Endothelial cell of umbilical vein (primary cell): ENCODE measurements around the gene USHBP1. TPM values are rescaled to one million over a fixed set of nuclear protein-coding genes. Genes with fewer than 3 reads are reported as not detected.

Experiments
- BruUV-seq: library from RNA; stranded (reverse); fragments of 400-500 nt; replicated peaks from 2 replicates; lab custom pipeline; 2021; lab: Mats Ljungman, UMichigan
- CTCF ChIA-PET: fragments of 300-600, 350-600 bp; sonication (Branson Sonifier 250); formaldehyde crosslinking; loops from one replicate; lab custom pipeline; 2021; ENCODE audit warnings: antibody characterized with exemption, inconsistent platforms; lab: Charles Lee
- POLR2A ChIA-PET: fragments of 300-600, 350-600 bp; sonication (Branson Sonifier 250); formaldehyde crosslinking; loops from one replicate; lab custom pipeline; 2021; ENCODE audit warnings: antibody characterized with exemption, inconsistent platforms; lab: Charles Lee
- DNase-seq: peaks from one replicate; pipeline ENCODE4 v3.0.0-alpha.2; 2011; ENCODE audit warnings: low read depth, low spot score
- FAIRE-seq: peaks from 2 replicates; lab custom pipeline; 2011; peaks lifted over from hg19 to GRCh38; lab: Jason Lieb, UNC
- H2AFZ ChIP-seq: 2 replicates; pipeline ENCODE4 v1.6.0; 2012; ENCODE audit warnings: low read depth, low read length, control low read depth, inconsistent platforms
- H3K27ac ChIP-seq: 2 replicates; pipeline ENCODE4 v1.5.1; 2011; ENCODE audit warnings: low read depth, mild to moderate bottlenecking, control low read depth, low read length, moderate library complexity; ENCODE audit not compliant: insufficient read depth
- H3K27me3 ChIP-seq, 2 experiments: 2 replicates each; pipeline versions ENCODE4 v1.6.0 to v1.6.1; 2011; ENCODE audit warnings: low read length in 2 of 2, mixed read lengths in 1 of 2; ENCODE audit not compliant: control insufficient read depth in 2 of 2, insufficient read depth in 2 of 2
- H3K36me3 ChIP-seq, 2 experiments: 2 replicates in 1 of 2; 3 replicates in 1 of 2; pipeline ENCODE4 v1.5.1; 2011; ENCODE audit warnings: low read length in 2 of 2, mild to moderate bottlenecking in 1 of 2, moderate library complexity in 1 of 2; ENCODE audit not compliant: control insufficient read depth in 2 of 2, insufficient read depth in 2 of 2; ENCODE audit errors: extremely low read depth in 1 of 2
- H3K4me1 ChIP-seq: 3 replicates; pipeline ENCODE4 v1.5.1; 2011; ENCODE audit warnings: mild to moderate bottlenecking, low read length; ENCODE audit not compliant: control insufficient read depth, insufficient read depth; ENCODE audit errors: extremely low read depth
- H3K4me2 ChIP-seq: 2 replicates; pipeline ENCODE4 v1.6.1; 2011; ENCODE audit warnings: low read length, control low read depth, mixed read lengths; ENCODE audit not compliant: insufficient read depth
- H3K4me3 ChIP-seq, 3 experiments: fragments of 200-600 bp in 1 of 3; sonication (generic), shearing (Covaris generic) in 1 of 3; replicated peaks in 1 of 3; 2 replicates each; pipeline ENCODE4 v1.5.1; 2011 to 2016; ENCODE audit warnings: control low read depth in 3 of 3, low read length in 3 of 3, mild to moderate bottlenecking in 2 of 3, inconsistent platforms in 1 of 3, low read depth in 1 of 3, moderate library complexity in 1 of 3; ENCODE audit not compliant: insufficient read depth in 1 of 3
- H3K79me2 ChIP-seq: 2 replicates; pipeline ENCODE4 v1.6.0; 2012; ENCODE audit warnings: low read length, inconsistent platforms; ENCODE audit not compliant: control insufficient read depth, insufficient read depth
- H3K9ac ChIP-seq: replicated peaks from 2 replicates; pipeline ENCODE3; 2011; ENCODE audit warnings: low read length, control low read depth; ENCODE audit not compliant: insufficient read depth; ENCODE audit errors: extremely low read depth
- H3K9me1 ChIP-seq: replicated peaks from 3 replicates; pipeline ENCODE4 v1.6.0; 2011; ENCODE audit warnings: mild to moderate bottlenecking, low read length; ENCODE audit not compliant: control insufficient read depth, insufficient read depth; ENCODE audit errors: extremely low read depth
- H3K9me3 ChIP-seq: replicated peaks from 2 replicates; pipeline ENCODE4 v1.5.1; 2012; ENCODE audit warnings: low read length, inconsistent platforms; ENCODE audit not compliant: control insufficient read depth, insufficient read depth
- H4K20me1 ChIP-seq: replicated peaks from 2 replicates; pipeline ENCODE3; 2011; ENCODE audit warnings: mild to moderate bottlenecking, low read length; ENCODE audit not compliant: control insufficient read depth, insufficient read depth; ENCODE audit errors: extremely low read depth
- CTCF ChIP-seq, 2 donors: IDR thresholded peaks; 1 replicate in 1 of 2; 2 replicates in 1 of 2; pipeline ENCODE4 v1.5.1; 2011; ENCODE audit warnings: low read length in 2 of 2, mild to moderate bottlenecking in 2 of 2, moderate library complexity in 2 of 2, control low read depth in 1 of 2, inconsistent platforms in 1 of 2, low read depth in 1 of 2; ENCODE audit not compliant: insufficient read depth in 1 of 2; ENCODE audit errors: extremely low read depth in 1 of 2
- EZH2 ChIP-seq: IDR thresholded peaks from 2 replicates; pipeline ENCODE4 v1.6.1; 2012; ENCODE audit warnings: borderline replicate concordance, low read depth, mild to moderate bottlenecking, moderate library complexity, low read length, inconsistent platforms; ENCODE audit not compliant: severe bottlenecking
- GATA2 ChIP-seq: IDR thresholded peaks from 2 replicates; pipeline ENCODE4 v1.7.0; 2011; ENCODE audit warnings: low read depth, mild to moderate bottlenecking, moderate library complexity, mixed read lengths, low read length; ENCODE audit not compliant: insufficient read length, insufficient read depth
- MAX ChIP-seq: IDR thresholded peaks from 2 replicates; pipeline ENCODE4 v1.6.1; 2011; ENCODE audit not compliant: insufficient read depth, insufficient read length
- MYC ChIP-seq: IDR thresholded peaks from one replicate; pipeline ENCODE4 v1.6.1; 2011; ENCODE audit warnings: mild to moderate bottlenecking, low read depth, low read length
- POLR2A ChIP-seq: IDR thresholded peaks from 2 replicates; pipeline ENCODE4 v1.6.1; 2012; ENCODE audit warnings: low read depth, mild to moderate bottlenecking, control low read depth, low read length
- POLR2AphosphoS5 ChIP-seq: IDR thresholded peaks from 2 replicates; pipeline ENCODE4 v1.6.1; 2012; ENCODE audit warnings: low read depth, mild to moderate bottlenecking, control low read depth, low read length, moderate library complexity; ENCODE audit not compliant: insufficient read depth
- dilution Hi-C: fragments of 300-500 bp; cut with MboI; formaldehyde crosslinking; loops from one replicate; pipeline ENCODE4 v1.15.0; 2019; ENCODE audit warnings: low sequenced_read_pairs; ENCODE audit not compliant: extremely low pct_ligation_motif_present
- intact Hi-C: fragments of 100-400 bp; cut with micrococcal nuclease; formaldehyde crosslinking; loops from one replicate; pipeline ENCODE4 v1.10.0; 2022
- polyA plus RNA-seq, 4 experiments: library from polyadenylated mRNA; depleted of rRNA in 3 of 4; stranded (reverse) in 3 of 4; unstranded in 1 of 4; fragments of >200 nt; gene quantifications; 2 replicates each; pipeline versions ENCODE4 v1.2.1 to v1.2.3, GENCODE V29; 2011 to 2012; ENCODE audit warnings: missing spikeins in 1 of 4
- total RNA-seq: library from RNA; stranded (reverse); gene quantifications from 2 replicates; pipeline ENCODE4 v1.2.3, GENCODE V29; 2021

The USHBP1 gene
- total and polyA plus RNA-seq, 2 donors (not counting 3 experiments of a cell fraction or from before 2014, with no cell fraction given), result 14.8 to 20.4 TPM

- CTCF ChIA-PET, result no interaction called here
- Histone ChIP-seq H4K20me1 (no peaks in the 10 kb centered on the region), H3K4me3 (no peak overlapping the region), H3K27ac (no peak overlapping the region), H3K4me2 (no peak overlapping the region), H3K36me3 (no peaks in the 10 kb centered on the region), H3K79me2 (no peaks in the 10 kb centered on the region), H3K9me1 (no peaks in the 10 kb centered on the region), H3K9me3 (no peaks in the 10 kb centered on the region), H3K9ac (no peak overlapping the region), H3K27me3 (no peaks in the 10 kb centered on the region), H2AFZ (no peak overlapping the region), H3K4me1 (peaks cover 5% of the 10 kb centered on the region)
- FAIRE-seq (no peak), DNase-seq (no peak)
- intact Hi-C loops, result no loop called here
- dilution Hi-C loops, result no loop called here
- no peak for TF ChIP-seq MAX
- no peak for TF ChIP-seq EZH2
- TF ChIP-seq GATA2, result no peak
- no peak for TF ChIP-seq CTCF (IDR thresholded peaks at IDR 0.05; ENCODE audit: extremely low read depth in 1 of 2, insufficient read depth in 1 of 2, low read depth in 1 of 2, low read length in 2 of 2)
- TF ChIP-seq MYC, result no peak
- no peak for TF ChIP-seq POLR2A
- no peak for TF ChIP-seq POLR2AphosphoS5
- BruUV-seq, result no TSS peak
- POLR2A ChIA-PET, result no interaction called here
Observed at GRCh38 chr19:17225053-17225452, 39.5 kb downstream of the USHBP1 start.
